GM23338 (cell line): ENCODE data around the gene FAHD1. TPM values are rescaled to one million over a fixed set of nuclear protein-coding genes. Genes with fewer than 3 reads are reported as not detected.

Experiments
- ATAC-seq: fragments of 200-7000 bp; cut with Tn5 transposase; 3 replicates; pipeline ENCODE4 v1.9.1; 2020
- DNase-seq: peaks from one replicate; pipeline ENCODE4 v3.0.0-alpha.2; 2015; ENCODE audit warnings: low spot score
- H2AFZ ChIP-seq: fragments of 200-600 bp; sonication (generic); 2 replicates; pipeline ENCODE4 v1.8.0; 2016; ENCODE audit warnings: antibody characterized with exemption, mild to moderate bottlenecking, moderate library complexity
- H3F3A ChIP-seq: fragments of 200-600 bp; sonication (generic); replicated peaks from 2 replicates; pipeline ENCODE4 v1.8.0; 2017; ENCODE audit warnings: antibody characterized with exemption, mixed run types, low read depth
- H3K27ac ChIP-seq: fragments of 200-600 bp; sonication (generic); 2 replicates; pipeline ENCODE4 v1.6.1; 2016; ENCODE audit warnings: low read depth
- H3K27me3 ChIP-seq: fragments of 200-600 bp; sonication (generic); 2 replicates; pipeline ENCODE4 v1.8.0; 2016; ENCODE audit warnings: mild to moderate bottlenecking, mixed run types, moderate library complexity; ENCODE audit not compliant: insufficient read depth
- H3K36me3 ChIP-seq: fragments of 200-600 bp; sonication (generic); 2 replicates; pipeline ENCODE4 v1.8.0; 2016; ENCODE audit warnings: mild to moderate bottlenecking; ENCODE audit not compliant: insufficient read depth
- H3K4me1 ChIP-seq: fragments of 200-600 bp; sonication (generic); 2 replicates; pipeline ENCODE4 v1.8.0; 2016; ENCODE audit warnings: mild to moderate bottlenecking, moderate library complexity; ENCODE audit not compliant: insufficient read depth
- H3K4me2 ChIP-seq: fragments of 200-600 bp; sonication (generic); 2 replicates; pipeline ENCODE4 v1.7.1; 2017; ENCODE audit warnings: mixed run types
- H3K4me3 ChIP-seq: fragments of 200-600 bp; sonication (generic); 2 replicates; pipeline ENCODE4 v1.6.1; 2016; ENCODE audit warnings: mixed run types
- H3K79me2 ChIP-seq: fragments of 200-600 bp; sonication (generic); replicated peaks from 2 replicates; pipeline ENCODE4 v1.8.0; 2017; ENCODE audit warnings: mild to moderate bottlenecking; ENCODE audit not compliant: insufficient read depth
- H3K9me2 ChIP-seq: fragments of 200-600 bp; sonication (generic); 2 replicates; pipeline ENCODE4 v1.8.0; 2017; ENCODE audit not compliant: insufficient read depth
- H4K20me1 ChIP-seq: fragments of 200-600 bp; sonication (generic); replicated peaks from 2 replicates; pipeline ENCODE4 v1.8.0; 2017; ENCODE audit warnings: mild to moderate bottlenecking; ENCODE audit not compliant: insufficient read depth
- H3K27ac Mint-ChIP-seq: 2 replicates; pipeline ENCODE4 v1.8.0; 2020; ENCODE audit warnings: inconsistent platforms, mild to moderate bottlenecking, moderate library complexity, mixed read lengths
- H3K27me3 Mint-ChIP-seq: 3 replicates; pipeline ENCODE4 v1.8.0; 2022; ENCODE audit warnings: low read depth, mild to moderate bottlenecking, moderate library complexity, mixed read lengths, inconsistent platforms; ENCODE audit not compliant: insufficient read depth, poor library complexity
- H3K36me3 Mint-ChIP-seq: 3 replicates; pipeline ENCODE4 v1.8.0; 2021; ENCODE audit warnings: low read depth, mild to moderate bottlenecking, inconsistent platforms, moderate library complexity, mixed read lengths
- H3K4me1 Mint-ChIP-seq: 3 replicates; pipeline ENCODE4 v1.8.0; 2020; ENCODE audit warnings: mild to moderate bottlenecking, inconsistent platforms, mixed read lengths
- H3K4me3 Mint-ChIP-seq: 3 replicates; pipeline ENCODE4 v1.8.0; 2021; ENCODE audit warnings: moderate library complexity, mild to moderate bottlenecking, inconsistent platforms, mixed read lengths
- H3K9me3 Mint-ChIP-seq: 3 replicates; pipeline ENCODE4 v1.8.0; 2020; ENCODE audit warnings: moderate library complexity, mild to moderate bottlenecking, inconsistent platforms, mixed read lengths
- CREB1 ChIP-seq: fragments of 250-450 bp; sonication (Bioruptor Pico); IDR thresholded peaks from 2 replicates; pipeline ENCODE4 v1.5.0; 2020; ENCODE audit warnings: low read depth, mild to moderate bottlenecking, moderate library complexity
- CTCF ChIP-seq, 2 experiments: fragments of 200-600 bp in 1 of 2; sonication (generic) in 1 of 2; conservative IDR thresholded peaks; 2 replicates each; pipeline versions ENCODE4 v1.5.1 to v1.6.1; 2016 to 2017; ENCODE audit warnings: antibody characterized with exemption in 2 of 2, low read depth in 2 of 2, mild to moderate bottlenecking in 2 of 2, moderate library complexity in 1 of 2
- ETS1 ChIP-seq: IDR thresholded peaks from 2 replicates; pipeline ENCODE4 v1.6.1; 2016; ENCODE audit warnings: antibody characterized with exemption
- EZH2 ChIP-seq: fragments of 200-600 bp; sonication (generic); IDR thresholded peaks from one replicate; pipeline ENCODE4 v1.8.0; 2017; ENCODE audit warnings: antibody characterized with exemption, mild to moderate bottlenecking, low read depth; ENCODE audit not compliant: unreplicated experiment
- EZH2phosphoT487 ChIP-seq: fragments of 200-600 bp; sonication (generic); IDR thresholded peaks from one replicate; pipeline ENCODE4 v1.8.1; 2018; ENCODE audit warnings: antibody characterized with exemption; ENCODE audit not compliant: unreplicated experiment
- JUNB ChIP-seq: IDR thresholded peaks from one replicate; pipeline ENCODE4 v1.6.1; 2016; ENCODE audit warnings: antibody characterized with exemption; ENCODE audit not compliant: unreplicated experiment
- NANOG ChIP-seq: IDR thresholded peaks from 2 replicates; pipeline ENCODE4 v1.6.1; 2016; ENCODE audit warnings: antibody characterized with exemption, borderline replicate concordance
- POLR2AphosphoS5 ChIP-seq: IDR thresholded peaks from 2 replicates; pipeline ENCODE4 v1.6.1; 2016; ENCODE audit warnings: antibody characterized with exemption, low read depth
- REST ChIP-seq: IDR thresholded peaks from one replicate; pipeline ENCODE4 v1.6.1; 2018; ENCODE audit warnings: antibody characterized with exemption; ENCODE audit not compliant: unreplicated experiment
- STAT1 ChIP-seq: IDR thresholded peaks from one replicate; pipeline ENCODE4 v1.6.1; 2016; ENCODE audit warnings: antibody characterized with exemption; ENCODE audit not compliant: unreplicated experiment
- ZNF114 ChIP-seq: fragments of 250-450 bp; sonication (Bioruptor Pico); IDR thresholded peaks from 2 replicates; pipeline ENCODE4 v1.5.0; 2020; ENCODE audit warnings: mild to moderate bottlenecking, moderate library complexity
- ZNF331 ChIP-seq: fragments of 250-450 bp; sonication (Bioruptor Pico); IDR thresholded peaks from 2 replicates; pipeline ENCODE4 v1.5.0; 2020; ENCODE audit warnings: low read depth, mild to moderate bottlenecking, moderate library complexity
- ZNF462 ChIP-seq: fragments of 250-450 bp; sonication (Bioruptor Pico); IDR thresholded peaks from 2 replicates; pipeline ENCODE4 v1.5.0; 2020; ENCODE audit warnings: mild to moderate bottlenecking, moderate library complexity
- polyA plus RNA-seq: library from polyadenylated mRNA; unstranded; fragments of >200 nt; fragmentation: Nextera tagmentation; extraction: Ambion mirVana; gene quantifications from 2 replicates; pipeline ENCODE4 v1.2.1, GENCODE V29; 2016
- total RNA-seq: library from RNA; depleted of rRNA; stranded (reverse); fragments of >200 nt; shearing (Covaris generic); gene quantifications from 2 replicates; pipeline ENCODE4 v1.2.3, GENCODE V29; 2014

The FAHD1 gene
- total and polyA plus RNA-seq, 2 experiments from 2014 or later: 21.0 to 23.9 TPM

GRCh38 chr16:1870365-1871082, 43.5 kb downstream of the FAHD1 start:
- ATAC-seq: no peak

More at GRCh38 chr16:1870365-1871082, 43.5 kb downstream of the FAHD1 start:
- Mint-ChIP-seq H3K4me3 (no peak overlapping the region), H3K27ac (no peak overlapping the region), H3K27me3 (peaks cover 21% of the 10 kb centered on the region), H3K36me3 (no peaks in the 10 kb centered on the region), H3K4me1 (0 out of 3 replicates have a peak, but pooled peaks cover 2% of the 10 kb centered on the region), H3K9me3 (peaks cover 3% of the 10 kb centered on the region; the same call in 1 of the 3 replicates)
- no peak for TF ChIP-seq ZNF114 (CRISPR knock-in tag)
- no peak for TF ChIP-seq CREB1 (CRISPR knock-in tag)
- no peak for TF ChIP-seq STAT1
- TF ChIP-seq EZH2phosphoT487: no peak
- TF ChIP-seq JUNB: no peak
- no peak for TF ChIP-seq NANOG
- TF ChIP-seq REST: no peak
- TF ChIP-seq ZNF462 (CRISPR knock-in tag): no peak
- TF ChIP-seq ZNF331 (CRISPR knock-in tag): no peak
- TF ChIP-seq EZH2: no peak
- no peak for TF ChIP-seq CTCF (conservative IDR thresholded peaks at IDR 0.05; ENCODE audit: low read depth in 2 of 2)
- TF ChIP-seq POLR2AphosphoS5: no peak
- TF ChIP-seq ETS1: no peak
- Histone ChIP-seq H3K27me3 (peaks cover 26% of the 10 kb centered on the region), H2AFZ (no peak overlapping the region), H3F3A (no peaks in the 10 kb centered on the region), H3K9me2 (no peaks in the 10 kb centered on the region), H3K79me2 (no peaks in the 10 kb centered on the region), H3K4me3 (no peak overlapping the region), H4K20me1 (no peaks in the 10 kb centered on the region), H3K36me3 (no peaks in the 10 kb centered on the region), H3K4me2 (no peak overlapping the region), H3K4me1 (no peaks in the 10 kb centered on the region), H3K27ac (no peak overlapping the region)
- no peak for DNase-seq
